NCI-H774 (cell line): ENCODE results near the gene AVPR2.

ENCODE experiments used
- DNase-seq: peaks from one replicate; lab custom pipeline; 2025; lab: John Stamatoyannopoulos, UW

The AVPR2 gene

DNA sequence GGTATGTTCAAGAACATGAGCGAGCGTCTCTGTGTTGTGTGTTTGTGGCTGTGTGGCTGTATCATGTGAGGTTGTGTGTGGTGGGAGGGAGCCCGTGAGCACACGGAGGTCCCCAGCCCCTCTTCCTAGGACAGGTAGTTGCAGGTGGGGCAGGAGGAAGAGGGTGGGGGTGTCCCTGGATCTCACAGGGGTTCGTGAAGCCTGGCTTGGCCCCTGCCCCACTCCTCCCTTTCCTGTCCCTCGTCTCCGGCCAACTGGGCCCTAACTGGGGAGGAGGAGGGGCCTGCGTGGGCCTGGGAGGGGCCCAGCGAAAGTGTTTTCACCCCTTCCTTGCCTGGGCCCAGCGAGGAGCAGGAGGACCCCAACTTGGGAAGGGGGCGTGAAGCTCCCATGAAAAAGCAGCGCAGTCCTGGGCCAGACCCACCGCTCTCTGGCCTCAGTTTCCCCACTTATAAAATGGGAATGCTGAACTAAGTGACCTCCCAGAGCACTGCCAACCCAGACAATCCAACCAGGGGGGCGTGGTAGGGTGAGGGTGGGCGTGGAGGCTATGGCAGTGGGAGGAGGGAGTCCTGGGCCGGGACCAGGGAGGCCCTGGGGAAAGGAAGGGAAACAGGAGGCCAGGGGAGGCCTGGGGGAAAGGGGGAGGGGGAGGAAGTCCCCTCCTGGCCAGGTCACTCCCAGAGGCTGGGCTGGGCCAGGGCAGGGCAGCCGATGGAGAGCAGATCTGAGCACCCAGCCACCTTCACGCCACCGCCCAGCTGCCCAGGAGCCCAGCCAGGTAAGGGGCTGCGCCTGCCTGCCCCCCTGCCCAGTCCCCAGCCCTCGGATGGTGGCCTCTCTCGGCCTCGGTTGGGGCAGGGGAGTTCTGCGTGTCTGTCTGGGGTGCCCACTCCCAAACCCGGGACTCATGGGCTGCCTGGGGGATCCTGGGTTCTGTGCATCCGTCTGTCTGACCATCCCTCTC is at the start of gene AVPR2:
Gene AVPR2 (plus strand): TSS at position 683 of the 967 bp plus-strand sequence. CDS start 473 bp downstream, outside the sequence.
- DNase-seq = no peak

DNA sequence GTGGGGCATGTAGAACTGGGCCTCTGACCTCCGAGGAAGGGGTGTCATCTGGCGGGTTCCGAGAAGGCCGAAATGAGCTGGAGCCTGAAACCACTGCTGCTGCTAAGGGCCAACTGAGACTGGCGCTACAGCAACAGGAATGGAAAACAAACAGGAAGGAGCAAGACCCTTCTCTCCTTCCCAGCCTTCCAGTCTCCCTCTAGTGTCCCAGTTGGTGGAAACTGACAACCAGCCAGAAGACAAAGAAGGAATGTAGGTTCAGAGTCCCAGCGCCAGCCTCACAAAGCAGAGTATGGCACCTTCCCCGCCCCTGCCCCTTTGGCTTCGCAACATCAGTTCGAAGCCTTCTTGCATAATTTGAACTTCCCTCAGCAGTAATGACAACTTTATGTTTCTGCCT is 49.8 kb upstream of the AVPR2 start:
- no peak for DNase-seq

DNA sequence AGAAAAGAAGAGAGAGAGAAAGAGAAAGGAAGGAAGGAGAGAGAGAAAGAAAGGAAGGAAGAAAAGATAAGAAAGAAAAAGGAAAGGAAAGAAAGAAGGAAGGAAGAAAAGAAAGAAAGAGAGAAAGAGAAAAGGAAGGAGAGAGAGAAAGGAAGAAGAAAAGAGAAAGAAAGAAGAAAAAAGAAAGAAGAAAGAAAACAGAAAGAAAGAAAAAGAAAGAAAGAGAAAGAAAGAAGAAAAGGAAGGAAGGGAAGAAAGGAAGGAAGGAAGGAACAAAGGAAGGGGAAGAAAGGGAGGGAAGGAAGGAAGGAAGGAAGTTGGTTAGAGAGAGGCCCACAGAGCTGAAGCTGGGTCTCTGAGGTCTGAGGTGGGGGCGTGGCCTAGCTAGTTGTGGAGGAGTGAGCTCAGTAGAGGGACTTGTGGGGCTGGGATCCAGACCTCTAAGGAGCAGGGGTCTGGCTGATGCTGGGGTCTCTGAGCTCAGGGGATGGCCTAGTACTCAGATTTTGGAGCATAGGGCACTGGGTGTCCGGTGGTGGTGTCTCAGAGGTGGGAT is 47.0 kb upstream of the AVPR2 start:
- DNase-seq = no peak

DNA sequence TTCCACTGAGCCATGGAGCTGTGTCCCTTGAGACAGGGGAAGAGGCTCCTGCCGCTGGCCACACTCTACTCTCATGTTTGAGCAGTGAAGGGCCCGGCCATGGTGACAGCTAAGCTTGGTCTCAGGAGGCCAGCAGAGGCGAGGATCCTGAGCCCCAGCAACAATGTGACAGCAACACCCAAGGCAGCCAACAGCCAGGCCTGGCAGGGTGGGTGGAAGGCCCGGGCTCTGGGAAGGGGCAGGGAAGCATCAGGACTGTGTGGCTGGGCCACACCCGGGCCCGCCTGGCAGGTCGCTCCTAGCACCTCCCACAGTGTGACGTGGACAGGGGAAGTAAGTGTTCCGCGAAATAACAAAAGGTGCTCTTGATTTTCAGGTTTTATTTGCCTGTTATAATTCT is 43.3 kb upstream of the AVPR2 start:
- DNase-seq = no peak

DNA sequence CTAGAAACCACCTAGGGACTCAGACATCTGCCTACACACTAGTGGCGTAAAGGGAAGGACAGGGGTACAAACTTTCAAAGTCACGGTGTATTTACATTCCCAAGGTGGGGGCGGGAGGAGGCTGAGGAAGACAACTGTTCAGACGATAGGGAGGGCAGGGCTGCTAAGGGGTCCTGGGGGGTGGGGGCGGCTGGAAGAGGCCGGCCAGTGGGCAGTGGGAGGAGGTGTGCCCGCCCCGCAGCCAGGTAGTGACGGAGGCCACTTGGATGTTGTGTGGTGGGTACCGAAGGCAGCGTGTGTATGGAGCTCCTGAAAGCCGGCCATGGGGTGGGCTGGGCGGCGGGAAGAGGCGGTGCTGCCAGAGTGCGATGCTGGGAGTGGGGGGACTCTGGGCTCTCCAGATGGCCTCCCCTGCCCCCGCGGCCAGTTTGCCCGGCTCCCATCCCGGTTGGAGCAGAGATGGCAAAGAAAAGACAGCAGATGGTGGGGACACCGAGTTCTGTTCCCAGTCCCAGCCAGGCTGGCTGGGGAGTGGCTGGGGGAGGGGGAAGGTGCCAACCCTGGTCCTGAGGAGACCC is 42.7 kb upstream of the AVPR2 start:
- no peak for DNase-seq

DNA sequence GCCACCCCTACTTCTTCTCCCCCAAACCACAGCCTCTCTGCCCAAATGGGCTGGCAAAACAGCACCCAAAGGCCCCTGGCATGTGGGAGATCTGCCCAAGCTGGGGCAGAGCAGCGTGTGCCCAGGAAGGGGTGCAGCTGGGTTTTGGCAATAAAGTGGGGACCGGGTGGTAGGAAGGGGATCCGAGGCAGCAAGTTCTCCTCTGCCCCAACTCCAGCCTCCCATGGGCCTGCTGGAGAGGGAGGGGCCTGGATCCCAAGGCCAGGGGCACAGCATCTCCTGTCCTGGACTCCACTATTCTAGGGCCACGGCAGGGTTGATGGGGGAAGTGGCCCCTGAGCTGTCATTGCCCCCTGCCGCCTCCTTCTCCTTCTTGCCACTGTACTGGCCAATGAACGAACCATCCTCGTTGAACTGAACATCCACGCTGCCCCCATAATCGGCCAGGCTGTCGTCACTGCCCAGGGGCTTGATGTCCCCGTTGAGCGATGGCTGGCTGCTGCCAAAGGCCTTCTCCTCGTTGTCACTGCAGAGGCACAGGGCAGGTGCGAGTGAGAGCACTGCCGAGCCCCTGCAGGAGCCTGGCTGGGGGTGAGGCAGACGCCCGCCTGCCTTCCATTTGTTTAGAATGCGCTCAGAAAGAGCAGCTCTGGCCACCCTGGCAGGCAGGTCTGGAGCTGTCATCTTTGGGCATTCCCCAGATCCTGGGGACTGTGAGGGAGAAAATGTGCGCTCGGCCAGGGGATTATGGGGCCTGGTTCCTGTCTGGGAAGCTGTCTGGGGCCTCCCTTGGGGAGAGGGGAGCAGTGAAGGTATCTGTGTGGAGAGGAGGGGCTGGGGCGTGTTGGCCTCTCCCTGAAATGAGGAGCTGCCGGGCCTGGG is 41.9 kb upstream of the AVPR2 start:
- no peak for DNase-seq

DNA sequence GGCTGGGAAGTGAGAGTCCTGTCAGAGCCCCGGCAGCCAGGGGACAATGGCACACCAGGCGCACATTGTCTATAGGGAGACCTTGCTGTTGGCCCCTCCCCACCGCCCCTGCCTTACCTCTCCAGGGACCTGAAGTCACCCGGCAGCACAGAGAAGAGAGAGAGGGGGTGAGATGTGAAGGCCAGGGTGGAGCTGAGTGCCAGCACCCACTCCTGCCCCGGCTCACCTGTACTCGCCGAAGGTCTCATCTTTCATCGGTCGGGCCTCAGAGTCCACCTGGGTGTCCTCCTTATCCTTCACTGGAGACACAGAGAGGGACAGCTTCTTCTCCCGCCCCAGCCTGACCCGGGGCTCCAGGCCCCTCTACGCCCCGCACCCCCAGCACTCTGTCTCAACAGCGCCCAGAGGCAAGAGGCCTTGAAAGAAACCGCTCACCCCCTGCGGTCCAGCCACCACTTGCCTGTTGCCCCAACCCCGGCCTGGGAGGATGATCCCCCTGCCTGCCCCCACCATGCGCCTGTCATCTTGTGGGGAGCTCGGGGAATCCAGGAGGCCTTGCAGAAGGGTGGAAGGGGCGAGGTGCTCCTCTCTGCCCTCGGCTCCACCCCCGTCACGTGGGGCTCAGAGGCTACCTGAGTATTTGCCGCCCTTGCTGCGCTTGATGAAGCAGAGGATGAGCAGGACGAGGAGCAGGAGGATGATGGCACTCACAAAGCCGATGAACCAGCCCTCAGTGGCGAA is 41.1 kb upstream of the AVPR2 start:
- DNase-seq = no peak

DNA sequence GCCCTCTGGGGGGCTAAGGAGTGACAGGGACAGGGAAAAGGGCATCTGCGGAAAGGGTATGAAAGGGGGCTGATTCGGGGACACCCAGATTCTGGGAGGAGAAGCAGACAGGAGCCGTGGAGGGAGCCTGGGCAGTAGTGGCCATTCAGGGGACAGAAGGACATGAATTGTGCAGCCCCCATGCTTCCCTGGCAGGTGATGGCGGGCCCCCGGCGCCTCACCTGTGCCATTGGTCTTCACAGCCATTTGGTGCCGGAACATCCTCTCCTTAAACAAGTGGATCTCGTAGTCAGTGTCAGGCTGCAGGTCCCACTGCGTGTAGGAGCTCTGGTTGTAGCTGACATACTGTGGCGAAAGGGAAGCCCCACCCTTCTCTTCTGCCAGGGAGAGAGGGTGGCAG is 40.4 kb upstream of the AVPR2 start:
- DNase-seq = no peak

DNA sequence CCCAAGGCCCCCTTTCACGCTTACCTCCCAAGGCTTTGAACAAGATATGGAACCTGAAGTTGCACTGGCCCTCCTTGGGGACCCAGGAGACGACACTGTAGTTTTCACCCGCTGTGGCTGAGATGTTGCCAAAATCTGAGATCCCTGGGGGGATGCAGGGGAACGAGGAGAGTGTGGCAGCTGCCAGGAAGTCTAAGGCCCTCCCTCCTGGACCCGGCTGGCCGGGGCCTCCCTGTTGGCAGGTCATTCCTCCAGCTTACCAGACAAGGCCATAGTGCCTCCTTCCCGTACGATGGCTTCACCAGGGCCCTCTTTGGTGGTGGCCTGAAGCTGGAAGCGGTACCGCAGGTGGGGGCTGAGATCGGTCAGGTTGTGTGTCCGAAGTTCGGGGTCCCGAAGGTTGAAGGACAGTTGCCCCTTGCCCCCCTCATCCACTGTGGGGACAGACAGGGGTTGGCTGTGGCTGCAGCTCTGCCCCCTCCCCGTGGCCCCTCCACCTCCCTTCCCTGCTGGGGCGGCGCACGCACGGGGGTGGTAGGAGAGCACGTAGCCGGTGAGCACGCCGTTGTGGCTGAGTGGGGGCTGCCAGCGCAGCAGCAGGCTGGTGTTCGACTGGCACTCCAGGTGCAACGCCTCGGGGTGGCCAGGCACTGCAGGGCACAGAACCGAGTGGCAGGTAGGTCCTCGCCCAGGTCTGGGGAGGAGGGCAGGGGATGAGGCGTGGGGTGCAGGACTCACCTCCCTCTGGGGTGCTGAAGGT is 39.7 kb upstream of the AVPR2 start:
- no peak for DNase-seq

DNA sequence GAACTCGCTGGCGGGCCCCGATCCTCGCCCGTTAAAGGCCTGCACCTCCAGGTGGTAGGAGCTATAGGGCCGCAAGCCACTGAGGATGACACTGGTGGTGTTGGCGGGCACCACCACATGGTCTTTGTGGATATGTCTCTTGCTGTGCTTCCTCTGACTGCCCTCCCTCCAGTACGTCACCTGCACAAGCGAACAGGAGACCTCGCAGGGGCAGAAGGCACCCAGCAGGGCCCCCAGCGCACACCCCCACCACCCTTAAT is 39.2 kb upstream of the AVPR2 start:
- no peak for DNase-seq

DNA sequence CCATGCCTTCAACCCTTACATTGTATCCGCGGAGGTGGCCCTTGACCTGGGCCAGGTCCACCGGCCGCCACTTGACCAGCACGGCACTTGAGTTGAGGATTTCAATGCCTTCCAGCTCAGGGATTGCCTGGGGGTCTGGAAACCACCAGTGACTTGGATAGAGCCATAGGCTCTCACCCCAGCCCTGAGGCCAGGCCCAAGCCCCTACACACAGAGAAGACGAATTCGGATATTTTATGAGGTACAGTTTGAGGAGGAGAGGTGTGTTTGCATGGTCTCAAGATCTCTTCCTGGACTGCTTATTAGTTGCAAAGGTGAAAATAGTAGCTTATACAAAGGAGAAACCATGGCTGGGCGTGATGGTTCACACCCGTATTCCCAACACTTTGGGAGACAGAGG is 38.8 kb upstream of the AVPR2 start:
- no peak for DNase-seq

DNA sequence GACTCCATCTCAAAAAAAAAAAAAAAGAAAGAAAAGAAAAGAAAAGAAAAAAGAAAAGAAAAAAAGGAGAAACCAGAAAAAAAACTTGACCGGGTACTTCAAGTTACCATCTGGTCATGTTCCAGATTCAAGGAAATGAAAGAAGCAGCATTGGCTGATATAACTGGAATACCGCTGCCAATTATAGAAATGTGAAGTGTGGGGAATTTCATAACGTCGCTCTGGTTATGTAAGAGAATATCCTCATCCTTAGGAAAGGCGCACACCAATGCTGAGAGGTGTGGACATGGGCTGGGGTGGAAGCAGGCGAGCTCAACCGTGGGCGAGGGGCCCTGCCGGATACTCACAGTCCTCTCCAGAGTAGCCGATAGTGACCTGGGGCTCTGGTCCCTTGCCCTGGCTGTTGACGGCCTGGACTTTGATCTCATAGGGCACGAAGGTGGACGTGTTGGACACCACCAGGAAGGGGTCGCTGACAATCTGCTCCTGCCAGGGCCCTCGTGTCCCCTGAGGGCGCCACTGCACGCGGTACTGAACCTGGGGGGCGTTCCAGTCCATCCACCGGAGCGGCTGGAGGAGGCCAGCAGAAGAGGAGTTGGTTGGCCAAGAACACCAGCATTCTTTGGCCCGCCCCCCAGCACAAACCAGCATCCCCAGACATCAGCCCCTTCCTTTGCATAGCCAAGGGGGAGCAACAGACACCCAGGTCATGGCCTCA is 38.0 kb upstream of the AVPR2 start:
- no peak for DNase-seq

DNA sequence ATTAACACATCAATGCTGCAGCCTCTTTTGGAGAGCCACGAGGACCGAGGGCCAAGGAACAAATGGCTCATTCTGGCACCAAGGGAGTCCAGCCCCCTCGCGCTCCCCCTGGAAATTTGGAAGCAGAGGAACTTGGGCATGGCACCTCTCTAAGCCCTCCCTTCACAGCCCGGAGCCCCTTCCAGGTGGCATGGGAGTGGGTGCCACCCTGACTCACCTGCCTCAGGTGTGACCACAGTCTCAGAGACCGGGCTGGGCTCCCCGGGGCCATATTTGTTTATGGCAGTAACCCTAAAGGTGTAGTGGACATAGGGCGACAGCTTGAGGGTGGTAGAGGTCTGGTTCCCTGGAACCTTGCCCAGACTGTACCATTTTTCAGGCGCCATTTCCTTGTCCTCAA is 37.3 kb upstream of the AVPR2 start:
- DNase-seq = no peak

DNA sequence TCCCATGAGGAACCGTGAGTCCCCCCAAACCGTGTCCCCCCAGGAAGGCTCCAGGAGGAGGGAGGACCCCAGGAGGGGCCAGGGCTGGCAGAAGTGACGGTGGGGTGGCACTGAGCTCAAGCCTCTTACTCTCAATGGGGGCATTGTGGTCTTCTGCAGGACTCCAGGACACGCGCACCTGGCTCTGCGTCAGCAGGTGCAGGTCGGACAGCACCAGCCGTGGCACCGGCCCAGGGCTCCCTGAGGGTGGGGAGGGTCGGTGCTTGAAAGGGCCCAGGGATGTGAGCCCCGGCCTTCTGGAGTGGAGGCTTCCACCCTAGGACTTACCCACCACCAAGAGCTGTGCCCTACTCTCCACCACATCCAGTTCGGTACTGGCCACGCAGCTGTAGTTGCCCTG is 36.8 kb upstream of the AVPR2 start:
- DNase-seq = no peak

DNA sequence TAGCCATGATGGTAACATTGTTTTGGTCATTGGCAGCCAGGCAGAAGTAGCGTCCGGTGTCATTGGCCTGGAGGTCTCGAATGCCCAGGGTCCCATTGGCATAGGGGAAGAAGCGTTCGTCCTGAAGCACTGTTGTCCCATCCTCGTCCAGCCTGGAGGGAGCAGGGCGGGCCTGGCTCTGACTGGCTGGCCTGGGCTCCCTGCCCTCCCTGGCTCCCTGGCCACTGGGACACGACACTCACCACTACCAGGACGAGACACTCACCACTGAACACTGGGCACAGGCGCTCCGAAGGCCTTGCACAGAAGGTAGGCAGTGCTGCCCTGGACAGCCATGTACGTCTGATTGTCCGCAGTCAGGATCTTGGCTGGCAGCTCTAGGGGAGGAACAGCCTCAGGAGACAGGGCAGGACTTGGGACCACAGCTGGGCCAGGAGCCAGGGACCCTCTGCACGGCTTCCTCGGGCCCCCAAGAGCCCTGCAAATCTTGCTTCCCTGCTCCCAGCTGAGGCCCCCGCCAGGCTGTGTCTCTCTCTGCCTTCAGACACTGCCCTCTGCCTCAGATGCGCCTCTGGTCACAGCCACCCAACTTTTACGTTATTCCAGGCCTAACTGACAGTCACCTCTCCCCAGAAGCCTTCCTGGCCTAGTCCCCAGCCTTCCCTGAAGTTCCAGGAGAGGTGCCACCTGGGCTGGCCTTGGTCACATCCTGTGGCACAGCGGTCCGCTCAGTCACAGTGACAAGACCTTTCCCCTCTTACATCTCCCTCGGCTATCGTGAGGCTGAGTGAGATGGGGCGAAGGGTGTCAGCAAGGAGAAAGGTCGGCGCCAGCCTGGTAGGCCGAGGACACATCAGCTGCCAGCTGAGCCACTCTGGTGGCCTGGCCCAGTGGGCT is 35.6 kb upstream of the AVPR2 start:
- DNase-seq = no peak

DNA sequence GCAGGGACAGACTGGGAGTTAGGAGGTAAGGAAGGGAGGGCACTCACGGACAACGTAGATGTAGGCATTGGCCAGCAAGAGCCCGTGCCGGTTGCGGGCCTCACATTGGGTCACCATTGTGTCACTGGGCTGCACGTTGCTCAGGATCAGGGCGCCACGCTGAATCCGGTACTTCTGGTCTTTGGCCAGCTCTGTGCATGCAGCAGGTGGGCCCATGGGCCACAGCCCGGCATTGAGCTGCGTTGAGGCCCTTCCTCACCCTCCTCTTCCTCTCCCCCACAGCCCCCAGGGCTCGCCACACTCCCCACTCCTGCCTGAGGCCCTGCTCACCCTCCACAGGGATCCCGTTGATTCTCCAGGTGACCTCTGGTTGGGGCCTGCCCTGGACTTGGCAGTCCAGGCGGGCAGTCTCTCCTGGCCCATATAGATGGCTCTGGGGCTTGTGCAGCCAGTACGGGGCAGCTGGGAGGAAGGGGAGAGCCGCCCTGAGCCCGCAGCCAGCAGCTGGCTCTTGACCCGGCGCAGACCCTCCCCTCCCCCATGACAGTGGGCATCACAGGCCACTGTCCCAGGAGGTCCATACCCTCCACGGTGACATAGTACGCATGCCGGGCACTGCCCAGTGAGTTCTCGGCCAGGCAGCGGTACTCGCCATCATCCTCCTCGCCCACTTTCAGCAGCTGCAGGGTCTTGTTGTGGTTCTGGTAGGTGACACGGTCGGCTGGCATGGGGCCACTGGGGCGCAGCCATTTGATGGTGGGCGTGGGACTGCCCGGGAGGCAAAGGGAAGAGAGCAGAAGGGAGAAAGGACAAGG is 34.8 kb upstream of the AVPR2 start:
- DNase-seq = no peak

DNA sequence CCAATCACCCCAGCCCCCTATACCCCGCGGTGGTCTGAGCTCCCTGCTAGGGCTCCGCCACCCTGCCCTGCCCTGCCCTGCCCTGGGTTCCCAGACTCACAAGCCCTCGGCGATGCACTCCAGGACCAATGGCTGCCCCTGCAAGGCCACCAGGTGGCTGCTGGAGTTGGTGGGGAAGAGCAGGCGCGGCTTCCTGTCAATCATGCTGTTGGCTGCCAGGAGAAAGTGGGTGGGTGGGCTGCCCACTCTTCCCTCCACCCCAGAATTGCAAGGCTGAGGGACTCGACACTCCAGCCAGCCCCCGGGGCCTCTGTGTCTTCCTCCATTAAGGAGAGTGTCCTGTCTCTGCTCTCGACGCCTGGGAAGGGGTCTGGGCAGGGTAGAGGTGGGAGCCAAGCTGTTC is 34.2 kb upstream of the AVPR2 start:
- DNase-seq = no peak

DNA sequence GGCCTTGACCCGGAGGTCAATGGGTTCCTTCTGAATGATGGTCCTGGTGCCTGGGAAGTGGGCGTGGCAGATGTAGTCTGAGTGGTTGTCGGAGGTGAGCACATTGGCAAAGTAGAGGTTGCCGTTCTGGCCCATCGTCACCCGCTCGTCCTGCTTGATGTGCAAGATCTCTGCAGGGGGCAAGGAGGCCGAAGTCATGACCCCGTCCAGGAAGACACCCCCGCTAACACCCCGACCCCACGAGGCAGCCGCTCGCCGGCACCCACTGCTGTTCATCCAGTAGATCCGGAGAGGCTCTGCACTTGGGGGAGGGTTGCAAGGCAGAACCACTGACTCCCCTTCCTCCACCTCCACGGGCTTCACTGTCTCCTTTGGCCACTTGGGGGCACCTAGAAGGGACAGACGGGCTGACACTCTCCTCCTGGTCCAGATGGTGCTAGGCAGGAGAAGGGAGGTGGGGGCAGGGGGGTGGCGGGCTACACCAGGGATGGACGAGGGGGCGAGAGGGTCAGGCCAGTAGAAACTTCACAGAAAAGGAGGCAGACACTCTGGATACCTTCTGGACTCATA is 33.6 kb upstream of the AVPR2 start:
- DNase-seq = no peak
